Activated naive CD4-positive, alpha-beta T cell treated with anti-CD3 and anti-CD28 coated beads for 36 hours (primary cell): Measurements from ENCODE around the gene ZNF768. TPM values are rescaled to one million over a fixed set of nuclear protein-coding genes. Genes with fewer than 3 reads are reported as not detected.
A peak's percentile ranks its signal among the peaks of the same experiment; 100 is the strongest.
"Not testable (repeated sequence)": the region's sequence is repeated elsewhere in the genome, so short reads cannot be mapped to it uniquely, and the experiment has no call there.

ENCODE experiments used
- CTCF ChIA-PET: fragments of 350-600 bp; sonication (Branson Sonifier 250); formaldehyde crosslinking; loops from one replicate; lab custom pipeline; 2021; ENCODE audit warnings: antibody characterized with exemption; lab: Charles Lee
- DNase-seq: peaks from one replicate; pipeline ENCODE4 v3.0.0-alpha.2; 2020
- H3K27ac Mint-ChIP-seq: one replicate; pipeline ENCODE4 v1.8.0; 2021; ENCODE audit warnings: mild to moderate bottlenecking, mixed read lengths
- H3K27me3 Mint-ChIP-seq: one replicate; pipeline ENCODE4 v1.8.0; 2021; ENCODE audit warnings: low read depth, mixed read lengths
- H3K36me3 Mint-ChIP-seq: one replicate; pipeline ENCODE4 v1.8.0; 2021; ENCODE audit warnings: low read depth, mixed read lengths
- H3K4me1 Mint-ChIP-seq: one replicate; pipeline ENCODE4 v1.8.0; 2021; ENCODE audit warnings: low read depth, mixed read lengths
- H3K4me3 Mint-ChIP-seq: one replicate; pipeline ENCODE4 v1.8.0; 2021; ENCODE audit warnings: mild to moderate bottlenecking, moderate library complexity, mixed read lengths
- H3K9me3 Mint-ChIP-seq: one replicate; pipeline ENCODE4 v1.8.0; 2021; ENCODE audit warnings: mixed read lengths
- intact Hi-C: fragments of 100-400 bp; cut with micrococcal nuclease; formaldehyde crosslinking; loops from one replicate; pipeline ENCODE4 v1.15.1; 2023
- total RNA-seq, 2 experiments: library from RNA; stranded (reverse); gene quantifications; one replicate each; pipeline ENCODE4 v1.2.3, GENCODE V29; 2021

Gene ZNF768
- total RNA-seq, 2 experiments from 2014 or later = 7.8 to 8.3 TPM

DNA sequence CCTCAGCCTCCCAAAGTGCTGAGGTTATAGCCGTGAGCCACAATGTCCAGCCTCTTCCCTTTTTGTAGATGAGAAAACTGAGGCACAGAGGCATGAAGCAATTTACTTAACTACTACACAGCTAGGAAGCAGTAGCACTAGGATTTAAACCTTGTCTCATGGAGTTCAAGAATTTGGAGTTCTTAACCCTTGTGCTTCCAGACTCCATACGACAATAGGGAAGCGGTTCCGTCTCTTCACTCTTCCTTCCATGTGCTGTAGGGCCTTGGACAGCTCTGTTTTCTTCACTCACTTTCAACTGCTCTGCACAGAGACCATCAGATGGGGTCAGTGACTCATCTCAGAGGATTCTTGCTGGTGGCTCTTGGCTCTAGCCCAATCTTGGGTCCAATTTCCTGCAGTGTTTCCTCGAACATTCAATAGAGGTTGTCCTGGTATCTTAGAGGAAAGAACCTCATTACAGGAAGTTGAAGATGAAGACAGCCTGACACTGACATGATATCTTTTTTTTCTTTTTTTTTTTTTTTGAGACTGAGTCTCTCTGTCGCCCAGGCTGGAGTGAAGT, 34.5 kb downstream of the ZNF768 start:
- peaks cover 53% of the 10 kb centered on the region for H3K36me3 Mint-ChIP-seq
- intact Hi-C loops = loop anchor here (1.0 to 2.0 kb wide), 2 partner anchors 21 to 35 kb away; partner anchors contain the start of gene ZNF768
- no peaks in the 10 kb centered on the region for H3K9me3 Mint-ChIP-seq
- peak overlapping the region; percentile 59 for H3K27ac Mint-ChIP-seq
- H3K4me3 Mint-ChIP-seq = no peak overlapping the region
- DNase-seq = peak; percentile 65
- peaks cover 29% of the 10 kb centered on the region for H3K4me1 Mint-ChIP-seq
- CTCF ChIA-PET = interaction anchor here (0.9 to 2.6 kb wide), 3 partner anchors 42 to 137 kb away, joined by 3 to 13 read pairs (median 4); partner anchors contain the start of gene ZNF747
- no peaks in the 10 kb centered on the region for H3K27me3 Mint-ChIP-seq

DNA sequence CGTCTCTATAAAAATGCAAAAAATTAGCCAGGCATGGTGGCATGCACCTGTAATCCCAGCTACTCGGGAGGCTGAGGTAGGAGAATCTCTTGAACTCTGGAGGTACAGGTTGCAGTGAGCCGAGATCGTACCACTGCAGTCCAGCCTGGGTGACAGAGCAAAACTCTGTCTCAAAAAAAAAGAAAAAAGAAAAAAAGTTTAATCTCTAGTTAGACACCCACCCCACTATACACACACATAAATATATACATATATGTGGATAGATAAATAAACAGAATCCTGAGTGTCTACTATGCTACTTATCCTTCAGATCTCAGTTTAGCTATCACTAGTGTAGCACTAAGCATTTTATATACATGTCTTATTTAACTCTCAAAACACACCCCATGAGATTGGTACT, 35.1 kb downstream of the ZNF768 start:
- peaks cover 31% of the 10 kb centered on the region for H3K4me1 Mint-ChIP-seq
- H3K4me3 Mint-ChIP-seq = no peak overlapping the region
- DNase-seq = no peak
- peak overlapping the region; percentile 59 for H3K27ac Mint-ChIP-seq
- peaks cover 55% of the 10 kb centered on the region for H3K36me3 Mint-ChIP-seq
- intact Hi-C loops = no loop called here
- no peaks in the 10 kb centered on the region for H3K9me3 Mint-ChIP-seq
- H3K27me3 Mint-ChIP-seq = no peaks in the 10 kb centered on the region
- CTCF ChIA-PET = interaction anchor here (0.9 to 2.6 kb wide), 4 partner anchors 42 to 138 kb away, joined by 3 to 13 read pairs (median 4); partner anchors contain the start of gene ZNF747

DNA sequence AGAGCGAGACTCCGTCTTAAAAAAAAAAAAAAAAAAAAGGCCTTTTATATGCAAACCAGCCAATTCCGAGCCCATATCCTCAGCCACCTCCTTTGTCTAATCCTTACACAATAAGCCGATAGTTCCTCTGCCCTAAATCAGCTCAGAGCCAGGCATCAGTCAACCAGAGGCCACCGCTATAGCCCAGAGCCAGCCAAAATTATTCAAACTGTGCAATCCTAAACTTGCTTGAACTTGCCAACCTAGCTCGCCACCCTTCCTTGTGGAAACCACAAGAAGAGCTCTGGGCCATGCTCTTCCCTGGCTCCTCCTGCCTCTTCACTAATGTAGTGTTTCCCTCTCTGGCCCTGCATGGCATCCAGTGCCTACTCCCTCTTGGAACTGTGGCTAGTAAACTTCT, 36.2 kb downstream of the ZNF768 start:
- peaks cover 31% of the 10 kb centered on the region for H3K4me1 Mint-ChIP-seq
- H3K27me3 Mint-ChIP-seq = no peaks in the 10 kb centered on the region
- H3K27ac Mint-ChIP-seq = peak overlapping the region; percentile 54
- intact Hi-C loops = no loop called here
- CTCF ChIA-PET = interaction anchor here (0.6 to 2.6 kb wide), 4 partner anchors 9 to 125 kb away, joined by 3 to 13 read pairs (median 5); no protein-coding TSS in a partner anchor
- DNase-seq = no peak
- no peak overlapping the region for H3K4me3 Mint-ChIP-seq
- no peaks in the 10 kb centered on the region for H3K9me3 Mint-ChIP-seq
- peaks cover 52% of the 10 kb centered on the region for H3K36me3 Mint-ChIP-seq

DNA sequence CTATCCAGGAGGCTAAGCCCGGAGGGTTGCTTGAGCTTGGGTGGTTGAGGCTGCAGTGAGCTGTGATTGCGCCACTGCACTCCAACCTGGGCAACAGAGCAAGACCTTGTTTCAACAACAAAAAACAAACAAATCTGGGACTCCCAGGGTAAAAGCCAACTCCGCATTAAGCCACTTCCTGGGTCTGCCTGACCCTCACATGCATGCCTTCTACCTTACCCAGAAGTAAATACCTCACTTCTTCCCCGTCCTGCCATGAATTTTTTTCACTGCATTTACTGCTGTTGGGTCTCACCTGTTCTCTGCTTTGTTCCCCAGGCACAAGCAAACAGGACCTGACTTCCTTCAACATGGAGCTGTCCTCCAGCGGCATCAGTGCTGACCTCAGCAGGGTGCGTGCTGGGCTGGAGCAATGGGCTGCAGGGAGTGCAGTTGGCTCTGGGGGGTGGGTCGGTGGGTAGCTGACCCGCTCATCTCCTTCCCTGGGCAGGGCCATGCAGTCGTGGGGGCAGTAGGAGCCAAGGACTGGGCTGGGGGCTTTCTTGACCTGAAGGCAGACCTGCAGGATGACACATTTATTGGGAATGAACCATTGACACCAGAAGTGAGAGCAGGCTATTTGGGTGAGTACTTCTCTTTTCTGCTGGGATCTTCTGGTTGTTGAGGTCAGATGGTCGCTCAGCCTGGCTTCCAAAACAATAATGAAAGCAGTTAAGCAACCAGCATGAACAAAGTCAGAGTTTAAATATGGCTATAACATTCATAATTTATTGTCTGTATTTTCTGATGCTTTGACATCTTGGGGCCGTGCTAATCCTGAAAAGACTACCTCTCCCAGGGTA, 37.4 kb downstream of the ZNF768 start:
- CTCF ChIA-PET = interaction anchor here (0.6 to 2.6 kb wide), 7 partner anchors 10 to 59 kb away, joined by 3 to 13 read pairs (median 5); partner anchors contain the start of gene DCTPP1
- Mint-ChIP-seq H3K27me3 (no peaks in the 10 kb centered on the region), H3K4me3 (no peak overlapping the region), H3K9me3 (no peaks in the 10 kb centered on the region), H3K4me1 (peaks cover 31% of the 10 kb centered on the region), H3K27ac (no peak overlapping the region), H3K36me3 (peaks cover 49% of the 10 kb centered on the region)
- intact Hi-C loops = no loop called here
- DNase-seq = no peak

DNA sequence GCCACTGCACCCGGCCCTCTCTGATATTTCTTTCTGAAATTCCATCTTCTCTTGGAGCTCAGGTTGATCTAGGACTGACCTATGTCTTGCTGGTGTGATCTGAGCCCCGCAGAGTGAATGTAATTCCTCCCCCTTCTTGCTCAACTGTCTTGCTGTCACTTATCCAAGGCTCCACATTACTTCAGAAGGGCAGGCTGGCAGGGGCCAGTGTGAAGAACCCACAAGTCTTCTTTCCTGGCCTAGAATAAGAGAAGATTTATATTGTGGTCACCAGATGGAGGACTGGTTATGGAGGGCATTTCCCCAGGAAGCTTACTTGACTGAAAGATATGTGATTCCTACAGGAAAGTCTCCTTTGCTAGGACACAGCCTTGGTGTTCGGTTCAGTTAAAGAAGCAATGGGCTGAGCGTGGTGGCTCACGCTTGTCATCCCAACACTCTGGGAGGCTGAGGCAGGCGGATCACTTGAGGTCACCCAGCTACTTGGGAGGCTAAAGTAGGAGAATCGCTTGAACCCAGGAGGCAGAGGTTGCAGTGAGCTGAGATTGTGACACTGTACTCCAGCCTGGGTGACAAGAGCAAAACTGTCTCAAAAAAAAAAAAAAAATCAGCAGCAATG, 40.4 kb downstream of the ZNF768 start:
- no peaks in the 10 kb centered on the region for H3K9me3 Mint-ChIP-seq
- DNase-seq = no peak
- no peak overlapping the region for H3K4me3 Mint-ChIP-seq
- peaks cover 28% of the 10 kb centered on the region for H3K4me1 Mint-ChIP-seq
- H3K27me3 Mint-ChIP-seq = no peaks in the 10 kb centered on the region
- H3K36me3 Mint-ChIP-seq = peaks cover 53% of the 10 kb centered on the region
- no peak overlapping the region for H3K27ac Mint-ChIP-seq
- CTCF ChIA-PET = interaction anchor here (1.0 to 1.2 kb wide), 2 partner anchors 13 to 36 kb away, joined by 3 read pairs; no protein-coding TSS in a partner anchor
- intact Hi-C loops = no loop called here

DNA sequence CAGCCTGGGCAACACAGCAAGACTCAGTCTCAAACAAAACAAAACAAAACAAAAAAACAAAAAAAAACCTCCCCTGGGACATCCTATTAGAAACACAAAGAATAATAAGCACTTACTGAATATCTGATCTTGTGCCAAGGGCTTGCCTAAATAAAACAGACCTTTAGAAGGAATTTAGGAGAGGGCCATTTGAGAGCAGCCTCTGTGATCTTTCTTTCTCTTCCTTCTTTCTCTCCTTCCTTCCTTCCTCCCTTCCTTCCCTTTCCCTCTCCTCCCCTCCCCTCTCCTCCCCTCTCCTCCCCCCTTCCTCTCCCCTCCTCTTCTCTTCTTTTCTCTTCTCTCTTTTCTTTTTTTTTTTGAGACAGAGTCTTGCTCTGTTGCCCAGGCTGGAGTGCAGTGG, 41.5 kb downstream of the ZNF768 start:
- H3K27me3 Mint-ChIP-seq = no peaks in the 10 kb centered on the region
- DNase-seq = no peak
- CTCF ChIA-PET = interaction anchor here (1.0 to 1.2 kb wide), 3 partner anchors 12 to 131 kb away, joined by 3 to 4 read pairs (median 3); no protein-coding TSS in a partner anchor
- no peak overlapping the region for H3K4me3 Mint-ChIP-seq
- H3K4me1 Mint-ChIP-seq = peaks cover 32% of the 10 kb centered on the region
- H3K9me3 Mint-ChIP-seq = no peaks in the 10 kb centered on the region
- intact Hi-C loops = no loop called here
- H3K27ac Mint-ChIP-seq = no peak overlapping the region
- H3K36me3 Mint-ChIP-seq = peaks cover 51% of the 10 kb centered on the region

DNA sequence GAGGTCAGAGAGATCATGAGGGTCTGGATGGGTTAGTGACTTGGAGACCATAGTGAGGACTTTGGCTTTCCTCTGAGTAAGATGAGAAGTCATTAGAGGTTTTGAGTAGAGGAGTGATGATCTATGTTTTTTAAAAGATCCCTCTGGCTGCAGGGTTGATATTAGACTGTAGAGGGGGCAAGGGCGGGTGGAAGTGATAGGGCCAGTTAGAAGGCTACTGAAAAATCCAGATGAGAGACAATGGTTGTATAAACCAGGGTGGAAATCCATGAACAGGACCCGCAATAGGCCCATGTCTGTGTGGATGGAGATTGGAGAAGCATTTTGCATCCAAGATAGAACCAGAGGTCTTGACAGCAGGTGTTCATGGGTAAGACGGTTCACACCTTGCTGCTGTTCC, 44.0 kb downstream of the ZNF768 start:
- H3K36me3 Mint-ChIP-seq = peaks cover 41% of the 10 kb centered on the region
- intact Hi-C loops = no loop called here
- H3K27me3 Mint-ChIP-seq = no peaks in the 10 kb centered on the region
- H3K4me1 Mint-ChIP-seq = peaks cover 24% of the 10 kb centered on the region
- CTCF ChIA-PET = interaction anchor here (0.7 kb wide), 1 partner anchor 306 kb away, joined by 3 read pairs; no protein-coding TSS in a partner anchor
- H3K9me3 Mint-ChIP-seq = no peaks in the 10 kb centered on the region
- no peak for DNase-seq
- H3K4me3 Mint-ChIP-seq = no peak overlapping the region
- no peak overlapping the region for H3K27ac Mint-ChIP-seq

DNA sequence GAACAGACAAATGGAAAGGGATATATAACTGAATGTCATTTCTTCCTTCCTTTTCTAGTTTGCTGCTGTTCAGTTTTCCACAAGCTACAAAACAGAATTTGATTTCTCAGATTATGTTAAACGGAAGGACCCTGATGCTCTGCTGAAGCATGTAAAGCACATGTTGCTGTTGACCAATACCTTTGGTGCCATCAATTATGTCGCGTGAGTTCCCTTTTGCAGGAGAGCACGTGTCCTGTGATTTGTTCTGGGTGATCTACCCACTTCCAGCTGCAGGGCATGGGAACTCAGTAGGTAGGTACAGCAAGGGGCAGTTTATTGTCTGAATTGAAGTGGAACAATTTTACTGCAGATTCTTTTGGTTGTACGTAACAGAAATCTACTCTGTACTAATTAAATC, 45.0 kb downstream of the ZNF768 start:
- H3K9me3 Mint-ChIP-seq = no peaks in the 10 kb centered on the region
- no peak overlapping the region for H3K4me3 Mint-ChIP-seq
- CTCF ChIA-PET = interaction anchor here (0.6 kb wide), 2 partner anchors 10 to 22 kb away, joined by 3 read pairs; no protein-coding TSS in a partner anchor
- H3K27ac Mint-ChIP-seq = no peak overlapping the region
- H3K36me3 Mint-ChIP-seq = peaks cover 47% of the 10 kb centered on the region
- no peak for DNase-seq
- H3K27me3 Mint-ChIP-seq = no peaks in the 10 kb centered on the region
- intact Hi-C loops = no loop called here
- H3K4me1 Mint-ChIP-seq = peaks cover 27% of the 10 kb centered on the region

DNA sequence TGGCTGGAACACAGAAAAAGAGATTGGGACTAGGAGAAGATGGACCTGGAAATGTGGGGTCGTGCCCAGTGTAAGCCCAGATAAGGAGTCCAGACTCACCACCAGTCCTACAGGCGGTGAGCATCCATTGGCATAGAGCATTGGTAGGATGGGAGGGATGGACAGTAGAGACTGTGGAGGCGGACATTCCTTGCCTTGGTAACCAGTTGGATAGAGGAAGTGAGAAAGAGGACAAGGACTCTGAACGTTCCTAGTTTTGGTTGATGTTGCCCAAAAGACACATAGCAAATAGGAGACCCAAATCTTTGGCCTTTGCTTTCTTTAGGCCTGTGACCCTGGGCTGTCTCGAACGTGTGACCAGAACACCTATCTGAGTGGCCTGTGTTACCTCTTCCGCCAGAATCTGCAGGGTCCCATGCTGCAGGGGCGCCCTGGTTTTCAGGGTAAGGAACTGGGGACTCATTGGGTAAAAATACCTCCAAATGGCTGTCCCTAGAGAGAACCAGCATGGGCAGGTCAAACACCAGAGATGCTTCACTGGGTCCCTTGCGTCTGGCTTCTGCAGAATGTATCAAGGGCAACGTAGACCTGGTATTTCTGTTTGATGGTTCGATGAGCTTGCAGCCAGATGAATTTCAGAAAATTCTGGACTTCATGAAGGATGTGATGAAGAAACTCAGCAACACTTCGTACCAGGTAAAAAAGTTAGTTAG, 47.4 kb downstream of the ZNF768 start:
- intact Hi-C loops = no loop called here
- H3K9me3 Mint-ChIP-seq = no peaks in the 10 kb centered on the region
- H3K36me3 Mint-ChIP-seq = peaks cover 52% of the 10 kb centered on the region
- H3K27me3 Mint-ChIP-seq = no peaks in the 10 kb centered on the region
- peaks cover 46% of the 10 kb centered on the region for H3K4me1 Mint-ChIP-seq
- CTCF ChIA-PET = interaction anchor here (0.8 to 1.7 kb wide), 3 partner anchors 29 to 216 kb away, joined by 3 to 8 read pairs (median 3); partner anchors contain the start of gene DCTPP1
- no peak for DNase-seq
- no peak overlapping the region for H3K4me3 Mint-ChIP-seq
- peak overlapping the region; percentile 6 for H3K27ac Mint-ChIP-seq

DNA sequence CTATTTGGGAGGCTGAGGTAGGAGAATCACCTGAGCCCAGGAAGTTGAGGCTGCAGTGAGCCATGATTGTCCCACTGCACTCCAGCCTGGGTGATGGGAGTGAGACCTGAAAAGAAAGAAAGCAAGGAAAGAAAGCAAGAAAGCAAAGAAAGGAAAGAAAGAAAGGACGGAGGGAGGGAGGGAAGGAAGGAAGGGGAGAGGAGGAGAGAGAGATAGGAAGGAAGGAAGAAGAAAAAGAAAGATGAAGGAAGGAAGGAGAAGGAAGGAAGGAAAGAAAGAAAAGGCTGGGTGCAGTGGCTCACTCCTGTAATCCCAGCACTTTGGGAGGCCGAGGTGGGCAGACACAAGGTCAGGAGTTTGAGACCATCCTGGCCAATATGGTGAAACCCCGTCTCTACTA, 48.6 kb downstream of the ZNF768 start:
- H3K36me3 Mint-ChIP-seq = peaks cover 54% of the 10 kb centered on the region
- H3K9me3 Mint-ChIP-seq, intact Hi-C loops, DNase-seq, H3K4me3 Mint-ChIP-seq, H3K27me3 Mint-ChIP-seq: not testable (repeated sequence)
- peaks cover 54% of the 10 kb centered on the region for H3K4me1 Mint-ChIP-seq
- CTCF ChIA-PET = interaction anchor here (0.8 to 1.4 kb wide), 3 partner anchors 27 to 32 kb away, joined by 3 to 6 read pairs (median 3); partner anchors contain the start of gene SEPHS2
- peak overlapping the region; percentile 37 for H3K27ac Mint-ChIP-seq

DNA sequence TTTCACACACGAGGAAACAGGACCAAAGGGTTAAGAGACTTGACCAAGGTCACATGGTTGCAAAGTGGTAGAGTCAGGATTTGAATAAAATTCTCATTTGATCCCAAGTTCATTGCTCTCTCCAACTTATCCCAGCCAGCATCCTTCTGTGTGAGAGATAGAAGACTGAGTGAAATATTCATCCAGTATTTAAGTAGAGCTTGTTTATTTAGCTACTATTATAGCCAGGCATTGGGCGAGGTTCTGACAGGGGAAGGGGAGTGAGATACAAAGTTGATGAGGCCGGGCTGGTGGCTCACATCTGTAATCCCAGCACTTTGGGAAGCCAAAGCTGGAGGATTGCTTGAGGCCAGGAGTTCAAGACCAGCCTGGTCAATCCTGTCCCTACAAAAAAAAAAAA, 49.4 kb downstream of the ZNF768 start:
- Mint-ChIP-seq H3K4me3 (no peak overlapping the region), H3K27ac (no peak overlapping the region), H3K36me3 (peaks cover 52% of the 10 kb centered on the region), H3K27me3 (no peaks in the 10 kb centered on the region), H3K9me3 (no peaks in the 10 kb centered on the region), H3K4me1 (peaks cover 58% of the 10 kb centered on the region)
- intact Hi-C loops = no loop called here
- CTCF ChIA-PET = interaction anchor here (0.8 to 1.4 kb wide), 5 partner anchors 12 to 31 kb away, joined by 3 to 6 read pairs (median 3); partner anchors contain the start of gene SEPHS2
- no peak for DNase-seq
